ENCODE data around the gene HBM.

The HBM gene

DNA sequence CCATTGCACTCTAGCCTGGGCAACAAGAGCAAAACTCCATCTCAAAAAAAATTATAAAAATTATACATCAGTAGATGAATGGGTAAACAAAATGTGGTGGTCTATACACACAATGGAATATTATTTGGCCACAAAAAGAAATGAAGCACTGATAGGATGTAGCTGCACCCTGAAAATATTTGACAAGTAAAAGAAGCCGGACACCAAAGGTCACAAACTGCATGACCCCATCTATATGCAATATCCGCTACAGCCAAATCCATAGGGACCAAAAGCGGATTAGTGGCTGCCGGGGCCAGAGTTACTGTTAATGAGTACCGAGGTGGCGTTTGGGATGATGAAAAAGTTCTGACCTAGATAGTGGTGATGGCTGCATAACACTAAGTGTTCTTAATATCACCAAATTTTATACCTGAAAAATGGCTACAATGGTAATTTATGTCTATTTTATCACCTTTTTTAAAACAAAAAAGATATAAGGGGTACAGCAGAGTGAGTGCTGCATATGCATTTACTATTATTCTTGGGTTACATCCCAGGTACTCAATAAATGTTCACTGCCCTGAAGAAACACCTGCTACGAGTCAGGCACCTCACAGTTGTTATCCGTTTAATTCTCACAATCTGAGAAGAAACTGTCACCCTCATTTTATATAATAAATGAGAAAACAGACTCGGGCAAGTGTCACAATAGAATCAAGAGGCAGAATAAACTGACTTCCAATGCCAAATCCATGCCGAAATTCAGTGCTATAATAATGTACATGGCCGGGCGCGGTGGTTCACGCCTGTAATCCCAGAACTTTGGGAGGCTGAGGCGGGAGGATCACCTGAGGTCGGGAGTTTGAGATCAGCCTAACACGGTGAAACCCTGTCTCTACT lies 13.7 kb downstream of the HBM start:
- no peaks in the 10 kb centered on the region for H3K79me2 ChIP-seq (ENCODE audit: insufficient read depth, low read length)
- H3K27me3 ChIP-seq (ENCODE audit: insufficient read depth, low read length, poor library complexity), result no peaks in the 10 kb centered on the region
- H3K4me3 ChIP-seq (ENCODE audit: low read depth in 1 of 2, low read length in 2 of 2), result no peak overlapping the region
- no peak overlapping the region for H3K4me2 ChIP-seq (ENCODE audit: insufficient read depth, low read length)
- H3K27ac ChIP-seq (ENCODE audit: low read length), result no peak overlapping the region
- TF ChIP-seq, protein P1, sequence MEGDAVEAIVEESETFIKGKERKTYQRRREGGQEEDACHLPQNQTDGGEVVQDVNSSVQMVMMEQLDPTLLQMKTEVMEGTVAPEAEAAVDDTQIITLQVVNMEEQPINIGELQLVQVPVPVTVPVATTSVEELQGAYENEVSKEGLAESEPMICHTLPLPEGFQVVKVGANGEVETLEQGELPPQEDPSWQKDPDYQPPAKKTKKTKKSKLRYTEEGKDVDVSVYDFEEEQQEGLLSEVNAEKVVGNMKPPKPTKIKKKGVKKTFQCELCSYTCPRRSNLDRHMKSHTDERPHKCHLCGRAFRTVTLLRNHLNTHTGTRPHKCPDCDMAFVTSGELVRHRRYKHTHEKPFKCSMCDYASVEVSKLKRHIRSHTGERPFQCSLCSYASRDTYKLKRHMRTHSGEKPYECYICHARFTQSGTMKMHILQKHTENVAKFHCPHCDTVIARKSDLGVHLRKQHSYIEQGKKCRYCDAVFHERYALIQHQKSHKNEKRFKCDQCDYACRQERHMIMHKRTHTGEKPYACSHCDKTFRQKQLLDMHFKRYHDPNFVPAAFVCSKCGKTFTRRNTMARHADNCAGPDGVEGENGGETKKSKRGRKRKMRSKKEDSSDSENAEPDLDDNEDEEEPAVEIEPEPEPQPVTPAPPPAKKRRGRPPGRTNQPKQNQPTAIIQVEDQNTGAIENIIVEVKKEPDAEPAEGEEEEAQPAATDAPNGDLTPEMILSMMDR (IDR thresholded peaks at IDR 0.05; ENCODE audit: borderline replicate concordance, extremely low read depth, low read length, poor library complexity, severe bottlenecking), result no peak
- TF ChIP-seq EZH2 (IDR thresholded peaks at IDR 0.05; ENCODE audit: borderline replicate concordance, low read depth, low read length, severe bottlenecking), result no peak
- DNase-seq (no peak), ATAC-seq (ENCODE audit: insufficient read depth, low read depth) (no peak)
- peaks cover 4% of the 10 kb centered on the region; the same call in 1 of the 2 replicates for H3K36me3 ChIP-seq (ENCODE audit: insufficient read depth, low read length)
- H3K9ac ChIP-seq (ENCODE audit: low read depth, low read length), result no peak overlapping the region
- no peaks in the 10 kb centered on the region for H3K9me3 ChIP-seq (ENCODE audit: insufficient read depth, low read length, severe bottlenecking)
- H2AFZ ChIP-seq (ENCODE audit: low read depth, low read length), result no peak overlapping the region
- H4K20me1 ChIP-seq (ENCODE audit: insufficient read depth, low read length), result peaks cover 10% of the 10 kb centered on the region; the same call in 1 of the 2 replicates
- peaks cover 11% of the 10 kb centered on the region for H3K4me1 ChIP-seq (ENCODE audit: insufficient read depth, low read length)

DNA sequence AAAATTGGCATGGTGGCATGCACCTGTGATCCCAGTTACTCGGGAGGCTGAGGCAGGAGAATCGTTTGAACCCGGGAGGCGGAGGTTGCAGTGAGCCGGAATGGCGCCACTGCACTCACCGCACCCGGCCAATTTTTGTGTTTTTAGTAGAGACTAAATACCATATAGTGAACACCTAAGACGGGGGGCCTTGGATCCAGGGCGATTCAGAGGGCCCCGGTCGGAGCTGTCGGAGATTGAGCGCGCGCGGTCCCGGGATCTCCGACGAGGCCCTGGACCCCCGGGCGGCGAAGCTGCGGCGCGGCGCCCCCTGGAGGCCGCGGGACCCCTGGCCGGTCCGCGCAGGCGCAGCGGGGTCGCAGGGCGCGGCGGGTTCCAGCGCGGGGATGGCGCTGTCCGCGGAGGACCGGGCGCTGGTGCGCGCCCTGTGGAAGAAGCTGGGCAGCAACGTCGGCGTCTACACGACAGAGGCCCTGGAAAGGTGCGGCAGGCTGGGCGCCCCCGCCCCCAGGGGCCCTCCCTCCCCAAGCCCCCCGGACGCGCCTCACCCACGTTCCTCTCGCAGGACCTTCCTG lies 14.4 kb downstream of the HBM start, which contains the start of gene HBQ1:
Gene HBQ1, plus strand, starts transcription at position 359 of the 575 bp plus-strand sequence. Its CDS starts 28 bp downstream, at position 387.
- Histone ChIP-seq H3K27ac (ENCODE audit: low read length) (no peak within 1 kb of the TSS), H3K79me2 (ENCODE audit: insufficient read depth, low read length) (no peaks in the 10 kb centered on the region), H3K9me3 (ENCODE audit: insufficient read depth, low read length, severe bottlenecking) (no peaks in the 10 kb centered on the region), H4K20me1 (ENCODE audit: insufficient read depth, low read length) (peaks cover 12% of the 10 kb centered on the region; the same call in 1 of the 2 replicates), H3K4me2 (ENCODE audit: insufficient read depth, low read length) (peak within 1 kb of the TSS; percentile 62), H3K36me3 (ENCODE audit: insufficient read depth, low read length) (peaks cover 8% of the 10 kb centered on the region), H3K4me1 (ENCODE audit: insufficient read depth, low read length) (peaks cover 11% of the 10 kb centered on the region), H3K4me3 (ENCODE audit: low read depth in 1 of 2, low read length in 2 of 2) (peak within 1 kb of the TSS in 1 of 2 experiments; percentile 14; a peak in 1 of 4 replicates), H2AFZ (ENCODE audit: low read depth, low read length) (peak within 1 kb of the TSS; percentile 64), H3K9ac (ENCODE audit: low read depth, low read length) (peak within 1 kb of the TSS; percentile 38; the same call in 1 of the 2 replicates), H3K27me3 (ENCODE audit: insufficient read depth, low read length, poor library complexity) (no peaks in the 10 kb centered on the region)
- DNase-seq (no peak), ATAC-seq (ENCODE audit: insufficient read depth, low read depth) (no peak)
- TF ChIP-seq, protein P1 (IDR thresholded peaks at IDR 0.05; ENCODE audit: borderline replicate concordance, extremely low read depth, low read length, poor library complexity, severe bottlenecking), result no peak

DNA sequence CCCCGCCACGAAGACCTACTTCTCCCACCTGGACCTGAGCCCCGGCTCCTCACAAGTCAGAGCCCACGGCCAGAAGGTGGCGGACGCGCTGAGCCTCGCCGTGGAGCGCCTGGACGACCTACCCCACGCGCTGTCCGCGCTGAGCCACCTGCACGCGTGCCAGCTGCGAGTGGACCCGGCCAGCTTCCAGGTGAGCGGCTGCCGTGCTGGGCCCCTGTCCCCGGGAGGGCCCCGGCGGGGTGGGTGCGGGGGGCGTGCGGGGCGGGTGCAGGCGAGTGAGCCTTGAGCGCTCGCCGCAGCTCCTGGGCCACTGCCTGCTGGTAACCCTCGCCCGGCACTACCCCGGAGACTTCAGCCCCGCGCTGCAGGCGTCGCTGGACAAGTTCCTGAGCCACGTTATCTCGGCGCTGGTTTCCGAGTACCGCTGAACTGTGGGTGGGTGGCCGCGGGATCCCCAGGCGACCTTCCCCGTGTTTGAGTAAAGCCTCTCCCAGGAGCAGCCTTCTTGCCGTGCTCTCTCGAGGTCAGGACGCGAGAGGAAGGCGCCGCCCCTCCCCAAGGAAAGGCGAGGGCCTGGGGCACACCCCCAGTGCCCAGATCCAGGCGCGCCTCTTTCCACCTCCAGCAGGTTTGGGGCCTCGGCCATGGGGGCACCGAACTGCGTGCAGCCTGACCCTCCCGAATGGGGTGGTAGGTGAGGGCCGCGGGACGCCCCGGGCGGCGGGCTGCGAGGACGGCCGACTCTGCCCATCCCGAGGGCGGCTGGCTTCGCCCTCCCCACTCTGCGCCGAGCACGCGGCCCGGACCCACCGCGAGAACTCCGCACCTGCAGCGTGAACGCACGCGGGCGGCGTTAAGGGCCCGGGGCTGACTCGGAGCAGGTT lies 15.1 kb downstream of the HBM start:
- H3K4me3 ChIP-seq (ENCODE audit: low read depth in 1 of 2, low read length in 2 of 2), result peak overlapping the region in 1 of 2 experiments; percentile 14; a peak in 1 of 4 replicates
- TF ChIP-seq, protein P1 (IDR thresholded peaks at IDR 0.05; ENCODE audit: borderline replicate concordance, extremely low read depth, low read length, poor library complexity, severe bottlenecking), result no peak
- TF ChIP-seq EZH2 (IDR thresholded peaks at IDR 0.05; ENCODE audit: borderline replicate concordance, low read depth, low read length, severe bottlenecking), result no peak
- H3K36me3 ChIP-seq (ENCODE audit: insufficient read depth, low read length), result peaks cover 14% of the 10 kb centered on the region
- H3K27me3 ChIP-seq (ENCODE audit: insufficient read depth, low read length, poor library complexity), result no peaks in the 10 kb centered on the region
- H3K4me1 ChIP-seq (ENCODE audit: insufficient read depth, low read length), result peaks cover 11% of the 10 kb centered on the region
- no peaks in the 10 kb centered on the region for H3K79me2 ChIP-seq (ENCODE audit: insufficient read depth, low read length)
- DNase-seq, result peak; percentile 82
- H3K9ac ChIP-seq (ENCODE audit: low read depth, low read length), result peak overlapping the region; percentile 38; the same call in 1 of the 2 replicates
- peak overlapping the region; percentile 62 for H3K4me2 ChIP-seq (ENCODE audit: insufficient read depth, low read length)
- peaks cover 11% of the 10 kb centered on the region; the same call in 1 of the 2 replicates for H4K20me1 ChIP-seq (ENCODE audit: insufficient read depth, low read length)
- H3K9me3 ChIP-seq (ENCODE audit: insufficient read depth, low read length, severe bottlenecking), result no peaks in the 10 kb centered on the region
- peak; percentile 91 for ATAC-seq (ENCODE audit: insufficient read depth, low read depth)
- peak overlapping the region; percentile 64 for H2AFZ ChIP-seq (ENCODE audit: low read depth, low read length)
- no peak overlapping the region for H3K27ac ChIP-seq (ENCODE audit: low read length)
